IPS DF 4.7 (cell line): ENCODE results near the gene MCF2L2.
"Not testable (repeated sequence)": the region's sequence is repeated elsewhere in the genome, so short reads cannot be mapped to it uniquely, and the experiment has no call there.

Source experiments
- DNase-seq: peaks from one replicate; pipeline ENCODE4 v3.0.0-alpha.2; 2013; ENCODE audit warnings: low spot score; ENCODE audit errors: extremely low read depth

Gene MCF2L2, protein sequence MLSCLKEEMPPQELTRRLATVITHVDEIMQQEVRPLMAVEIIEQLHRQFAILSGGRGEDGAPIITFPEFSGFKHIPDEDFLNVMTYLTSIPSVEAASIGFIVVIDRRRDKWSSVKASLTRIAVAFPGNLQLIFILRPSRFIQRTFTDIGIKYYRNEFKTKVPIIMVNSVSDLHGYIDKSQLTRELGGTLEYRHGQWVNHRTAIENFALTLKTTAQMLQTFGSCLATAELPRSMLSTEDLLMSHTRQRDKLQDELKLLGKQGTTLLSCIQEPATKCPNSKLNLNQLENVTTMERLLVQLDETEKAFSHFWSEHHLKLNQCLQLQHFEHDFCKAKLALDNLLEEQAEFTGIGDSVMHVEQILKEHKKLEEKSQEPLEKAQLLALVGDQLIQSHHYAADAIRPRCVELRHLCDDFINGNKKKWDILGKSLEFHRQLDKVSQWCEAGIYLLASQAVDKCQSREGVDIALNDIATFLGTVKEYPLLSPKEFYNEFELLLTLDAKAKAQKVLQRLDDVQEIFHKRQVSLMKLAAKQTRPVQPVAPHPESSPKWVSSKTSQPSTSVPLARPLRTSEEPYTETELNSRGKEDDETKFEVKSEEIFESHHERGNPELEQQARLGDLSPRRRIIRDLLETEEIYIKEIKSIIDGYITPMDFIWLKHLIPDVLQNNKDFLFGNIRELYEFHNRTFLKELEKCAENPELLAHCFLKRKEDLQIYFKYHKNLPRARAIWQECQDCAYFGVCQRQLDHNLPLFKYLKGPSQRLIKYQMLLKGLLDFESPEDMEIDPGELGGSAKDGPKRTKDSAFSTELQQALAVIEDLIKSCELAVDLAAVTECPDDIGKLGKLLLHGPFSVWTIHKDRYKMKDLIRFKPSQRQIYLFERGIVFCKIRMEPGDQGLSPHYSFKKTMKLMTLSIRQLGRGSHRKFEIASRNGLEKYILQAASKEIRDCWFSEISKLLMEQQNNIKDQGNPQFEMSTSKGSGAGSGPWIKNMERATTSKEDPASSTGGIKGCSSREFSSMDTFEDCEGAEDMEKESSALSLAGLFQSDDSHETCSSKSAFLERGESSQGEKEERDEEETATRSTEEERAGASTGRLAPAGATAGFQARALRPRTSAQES

DNA sequence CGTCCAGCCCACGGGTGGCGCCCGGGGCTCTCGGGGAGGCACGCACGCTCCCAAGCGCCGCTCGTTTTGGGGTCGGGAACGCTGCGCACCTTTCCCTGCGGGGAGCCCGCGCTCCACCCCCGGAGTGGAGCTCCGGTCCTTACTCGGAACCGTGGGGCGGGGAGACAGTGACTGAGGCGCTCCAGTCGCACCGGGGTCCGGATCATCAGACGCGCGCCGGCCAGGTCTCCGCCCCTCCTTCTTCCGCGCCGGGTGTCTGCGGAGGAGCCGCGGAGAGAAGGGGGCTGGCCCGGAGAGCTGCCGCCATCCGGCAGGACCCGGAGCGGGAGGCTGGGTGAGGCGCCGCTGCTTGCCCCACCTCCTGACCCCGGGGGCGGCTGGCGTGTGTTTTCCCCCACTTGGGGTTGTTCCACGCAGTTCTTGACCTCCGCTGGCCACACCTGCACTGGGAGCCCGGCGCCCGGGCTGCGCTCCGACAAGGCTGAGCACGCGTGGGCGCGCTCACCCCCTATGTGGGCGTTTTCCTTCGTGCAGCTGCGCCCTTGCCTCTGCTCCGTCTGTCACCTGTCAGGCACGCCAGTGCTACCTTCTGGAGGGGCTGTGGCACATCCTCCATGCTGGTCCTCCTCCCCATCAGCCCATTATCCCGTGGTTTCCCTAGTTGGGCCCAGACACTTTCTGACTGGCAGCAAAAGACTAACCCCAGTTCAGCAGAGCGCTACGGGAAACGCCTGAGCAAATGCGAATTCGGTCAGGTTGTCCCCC is at the start of gene MCF2L2:
Gene MCF2L2, minus strand, starts transcription at position 173 of the 765 bp plus-strand sequence. CDS start 642 bp downstream, outside the sequence.
- DNase-seq, result no peak

DNA sequence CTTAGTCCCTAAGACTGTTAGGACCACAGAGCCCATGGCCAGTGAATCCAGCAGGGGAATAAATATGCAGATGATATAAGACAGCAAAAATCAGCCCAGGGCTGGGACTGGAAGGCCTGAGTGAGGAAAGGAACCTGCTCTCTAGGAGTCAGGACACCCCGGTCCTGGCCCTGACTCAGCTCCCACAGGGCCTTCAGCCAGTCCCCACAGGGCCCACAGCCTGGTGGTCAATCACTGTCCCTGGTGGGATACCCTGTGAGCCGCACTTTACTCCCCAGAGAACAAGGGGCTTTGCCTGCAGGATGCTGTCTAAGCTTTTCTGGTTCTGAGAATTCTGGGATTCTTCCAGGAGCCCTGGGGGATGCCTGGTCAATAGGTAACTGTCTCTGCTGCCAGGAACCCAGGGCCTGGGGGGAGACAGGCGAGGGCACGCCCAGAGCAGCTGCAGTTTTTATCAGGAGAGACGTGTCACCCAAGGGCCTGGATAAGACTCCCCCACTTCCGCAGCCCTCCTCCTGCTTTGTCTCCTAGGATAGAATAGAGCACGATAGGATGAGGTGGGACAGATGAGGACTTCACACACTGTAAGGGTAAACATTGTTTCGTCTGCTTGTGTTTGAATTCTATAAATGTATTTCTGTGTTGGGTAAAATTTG is 49.5 kb upstream of the MCF2L2 start:
- no peak for DNase-seq

DNA sequence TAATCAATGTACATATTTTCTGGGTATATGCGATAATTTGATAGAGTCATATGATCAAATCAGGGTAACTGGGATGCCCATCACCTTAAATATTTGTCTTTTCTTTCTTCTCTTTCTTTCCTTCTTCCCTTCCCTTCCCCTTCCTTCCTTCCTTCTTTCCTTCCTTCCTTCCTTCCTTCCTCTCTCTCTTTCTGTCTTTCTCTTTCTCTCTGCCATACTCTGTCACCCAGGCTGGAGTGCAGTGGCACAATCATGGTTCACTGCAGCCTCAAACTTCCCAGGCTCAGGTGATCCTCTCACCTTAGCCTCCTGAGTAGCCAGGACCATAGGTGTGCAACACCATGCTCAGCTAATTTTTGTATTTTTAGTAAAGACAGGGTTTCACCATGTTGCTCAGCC is 47.3 kb upstream of the MCF2L2 start:
- not testable (repeated sequence) for DNase-seq

DNA sequence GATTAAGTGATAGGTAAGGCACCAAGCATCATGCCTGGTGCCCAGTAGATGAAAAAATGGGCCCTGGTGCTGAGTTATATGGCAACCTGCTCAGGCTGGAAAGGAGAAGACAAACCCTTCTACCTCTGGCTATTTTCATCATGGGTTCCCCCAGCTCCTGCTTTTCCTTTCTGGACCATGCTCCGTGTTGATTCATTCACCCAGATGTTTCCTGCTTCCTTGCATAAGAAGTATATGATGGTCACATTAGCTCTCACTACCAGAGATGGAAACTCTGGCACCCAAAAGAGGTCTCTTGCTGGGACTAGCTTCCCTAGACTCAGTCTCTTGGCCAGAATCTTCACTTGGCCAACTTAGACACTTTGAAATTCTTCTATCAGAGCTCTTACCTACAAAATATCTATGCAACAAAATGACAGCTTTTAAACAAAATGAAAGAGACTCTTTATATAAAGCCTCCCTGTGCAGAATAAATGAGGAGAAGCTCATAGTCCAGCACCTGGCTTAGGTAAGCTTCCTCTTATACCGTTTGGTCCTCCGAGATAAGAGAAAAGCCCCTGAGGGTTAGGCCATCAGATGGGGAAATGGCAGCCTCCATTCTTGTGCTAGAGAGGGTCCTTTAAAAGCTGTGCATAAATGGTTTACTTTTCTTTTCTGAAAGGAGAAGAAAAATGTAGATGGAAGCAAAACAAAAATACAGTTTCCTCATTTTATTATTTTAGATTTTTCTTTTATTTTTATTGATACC is 46.8 kb upstream of the MCF2L2 start:
- DNase-seq, result no peak

DNA sequence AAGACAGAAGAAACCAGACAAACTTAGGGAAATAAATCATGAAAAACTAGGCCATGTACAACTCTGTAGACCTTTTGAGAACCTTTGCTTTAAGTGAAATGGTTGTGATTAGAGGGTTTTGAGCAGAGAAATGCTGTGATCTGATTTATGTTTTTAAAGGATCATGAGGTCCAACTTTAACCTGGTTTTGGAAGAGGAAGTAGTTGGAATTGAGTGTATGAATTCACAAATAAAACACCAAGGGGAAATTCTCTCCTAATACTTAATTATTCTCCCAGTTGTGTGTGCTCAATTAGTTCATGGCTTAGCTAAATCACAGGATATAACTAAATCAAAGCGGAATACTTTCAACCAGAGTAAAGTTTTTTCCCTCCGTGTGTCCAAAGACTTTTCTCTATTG is 45.5 kb upstream of the MCF2L2 start:
- no peak for DNase-seq

DNA sequence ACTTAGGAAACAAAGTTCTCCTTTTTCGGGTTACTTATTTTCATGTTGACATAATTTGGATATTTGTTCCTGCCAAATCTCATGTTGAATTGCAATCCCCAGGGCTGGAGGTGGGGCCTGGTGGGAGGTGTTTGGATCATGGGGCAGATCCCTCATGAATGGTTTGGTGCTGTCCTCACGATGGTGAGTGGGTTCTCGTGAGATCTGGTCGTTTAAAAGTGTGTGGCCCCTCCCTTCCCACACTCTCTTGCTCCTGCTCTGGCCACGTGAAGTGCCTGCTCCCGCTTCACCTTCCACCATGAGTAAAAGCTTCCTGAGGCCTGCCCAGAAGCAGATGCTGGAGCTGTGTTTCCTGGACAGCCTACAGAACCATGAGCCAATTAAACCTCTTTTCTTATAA is 43.7 kb upstream of the MCF2L2 start:
- no peak for DNase-seq

DNA sequence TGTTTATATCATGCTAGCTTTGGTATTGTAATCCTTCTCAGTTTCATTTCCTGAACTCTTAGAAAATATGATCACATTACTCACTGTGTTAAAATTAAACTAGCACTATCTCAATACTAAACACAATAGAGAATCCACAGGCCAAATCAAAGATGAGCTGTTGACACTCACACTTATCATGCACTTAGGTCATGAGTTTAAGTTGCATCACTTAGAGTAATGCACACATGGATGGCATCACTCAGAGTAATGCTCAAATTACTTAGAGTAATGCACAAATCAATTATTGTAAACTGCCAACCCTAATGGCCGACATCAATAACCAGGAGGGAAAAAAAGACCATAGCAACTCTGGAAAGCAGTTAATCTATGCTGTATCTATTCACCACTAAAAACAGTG is 40.0 kb upstream of the MCF2L2 start:
- DNase-seq, result no peak

DNA sequence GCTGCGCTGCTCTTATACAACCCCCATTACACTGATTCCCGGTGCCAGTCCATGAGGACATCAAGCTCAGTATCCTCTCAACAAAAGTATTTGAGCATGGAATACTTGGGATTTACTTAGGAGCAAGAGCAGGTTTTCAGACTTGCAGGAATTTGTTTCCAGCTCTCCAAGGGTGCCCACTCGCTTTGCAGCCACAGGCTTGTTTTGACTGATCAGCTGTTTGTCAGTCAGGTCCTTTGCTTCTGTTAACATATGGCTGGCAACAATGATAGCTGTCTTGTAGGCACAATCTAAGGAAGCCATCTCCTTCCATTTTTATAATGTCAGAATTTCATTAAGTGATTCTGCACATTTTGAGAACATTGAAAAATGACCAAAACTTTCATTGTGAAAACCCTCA is 38.2 kb upstream of the MCF2L2 start:
- no peak for DNase-seq

DNA sequence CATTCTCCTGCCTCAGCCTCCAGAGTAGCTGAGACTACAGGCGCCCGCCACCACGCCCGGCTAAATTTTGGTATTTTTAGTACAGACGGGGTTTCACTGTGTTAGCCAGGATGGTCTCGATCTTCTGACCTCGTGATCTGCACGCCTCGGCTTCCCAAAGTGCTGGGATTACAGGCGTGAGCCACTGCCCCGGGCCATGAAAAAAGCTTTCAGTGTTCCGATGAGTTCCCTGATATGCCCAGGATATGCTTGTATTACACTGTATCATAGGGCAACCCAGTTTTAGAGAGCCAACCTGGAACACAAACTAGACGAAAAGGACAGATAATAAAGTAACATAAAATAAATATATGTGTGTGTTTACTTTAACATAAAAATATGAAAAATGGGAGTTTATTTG is 37.3 kb upstream of the MCF2L2 start:
- DNase-seq, result not testable (repeated sequence)

DNA sequence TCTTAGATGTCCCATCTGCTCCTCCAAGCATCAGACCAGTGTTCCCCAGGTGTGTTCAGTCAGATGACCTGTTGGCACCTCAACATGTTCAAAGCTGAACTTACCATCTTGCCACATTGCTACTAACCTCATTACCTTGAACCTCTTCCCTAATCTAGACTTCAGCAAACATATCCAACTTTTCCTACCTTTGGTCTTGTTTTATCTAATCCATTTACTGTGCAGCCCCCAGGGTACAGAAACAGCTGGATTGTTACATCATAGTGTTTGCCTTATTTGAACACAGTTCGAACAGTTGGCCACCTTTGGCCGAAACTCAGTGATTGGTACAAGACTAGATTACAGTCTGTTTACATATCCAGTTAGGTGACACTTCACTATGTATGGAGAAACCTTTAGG is 36.1 kb upstream of the MCF2L2 start:
- no peak for DNase-seq

DNA sequence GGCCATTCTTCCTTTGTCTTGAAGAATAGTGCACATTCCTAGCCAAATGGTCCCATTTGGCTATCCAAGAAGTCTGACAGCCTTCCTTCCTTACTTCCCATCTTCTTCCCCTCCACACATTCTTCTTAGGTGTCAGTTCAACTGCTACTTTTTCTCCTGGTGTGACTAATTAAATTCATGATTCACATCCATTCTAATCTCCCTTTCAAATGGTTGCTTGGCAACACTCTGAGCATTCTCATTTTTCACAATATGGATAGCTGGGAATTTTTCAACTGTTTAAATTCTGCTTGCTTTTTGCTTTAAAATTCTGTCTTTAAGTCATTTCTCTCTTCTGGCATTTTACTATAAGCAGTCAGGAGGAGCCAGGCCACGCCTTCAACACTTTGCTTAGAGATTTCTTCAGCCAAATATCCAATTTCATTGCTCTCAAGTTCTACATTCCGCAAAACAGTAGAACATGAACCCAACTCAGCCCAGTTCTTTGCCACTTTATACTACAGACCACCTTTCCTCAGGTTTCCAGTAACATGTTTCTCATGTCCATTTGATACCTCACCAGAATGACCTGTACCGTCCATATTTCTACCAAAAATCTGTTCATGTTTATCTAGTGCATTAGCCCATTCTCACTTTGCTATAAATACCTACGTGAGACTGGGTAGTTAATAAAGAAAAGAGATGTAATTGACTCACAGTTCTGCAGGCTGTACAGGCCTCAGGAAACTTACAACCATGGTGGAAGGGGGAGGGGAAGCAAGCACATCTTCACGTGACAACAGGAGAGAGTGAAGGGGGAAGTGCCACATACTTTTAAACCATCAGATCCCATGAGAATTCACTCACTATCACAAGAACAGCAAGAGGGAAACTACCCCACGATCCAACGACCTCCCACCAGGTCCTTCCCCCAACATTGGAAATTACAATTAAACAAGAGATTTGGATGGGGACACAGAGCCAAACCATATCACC is 31.9 kb upstream of the MCF2L2 start:
- DNase-seq, result no peak

DNA sequence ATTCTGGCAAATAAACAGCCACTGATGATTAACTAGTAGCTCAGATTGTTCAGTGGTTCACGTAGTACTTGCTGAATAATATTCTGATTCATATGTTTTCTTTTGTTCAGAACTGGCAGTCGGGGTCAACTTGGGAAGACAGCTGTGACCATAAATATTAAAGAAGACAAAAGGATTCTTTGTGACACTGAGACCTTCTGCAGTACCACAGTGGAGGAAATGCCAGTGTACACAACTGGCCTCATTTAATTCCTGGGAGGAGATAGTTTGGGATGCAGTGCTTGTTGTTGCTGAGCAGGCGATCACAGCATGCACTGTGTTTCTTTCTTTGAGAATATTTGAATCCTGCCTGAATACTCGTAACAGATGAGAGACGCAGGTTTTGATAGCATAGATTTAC is 26.7 kb upstream of the MCF2L2 start:
- DNase-seq, result no peak

DNA sequence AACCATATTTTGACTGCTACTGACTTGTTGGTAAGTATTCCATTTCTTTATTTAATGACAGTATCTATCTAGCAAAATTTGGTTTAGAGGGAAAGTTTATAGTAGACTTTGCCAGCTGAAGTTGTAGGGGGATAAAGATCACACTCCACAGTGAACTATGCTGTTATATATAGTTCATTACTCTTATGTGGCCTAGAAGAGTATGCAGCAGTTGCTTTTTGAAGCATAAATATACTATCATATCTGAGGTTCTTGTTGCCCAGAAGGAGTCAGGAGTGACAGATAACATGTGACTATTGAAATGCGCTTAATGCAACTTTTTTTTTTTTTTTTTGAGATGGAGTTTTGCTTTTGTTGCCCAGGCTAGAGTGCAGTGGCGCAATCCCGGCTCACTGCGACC is 25.6 kb upstream of the MCF2L2 start:
- DNase-seq, result no peak

DNA sequence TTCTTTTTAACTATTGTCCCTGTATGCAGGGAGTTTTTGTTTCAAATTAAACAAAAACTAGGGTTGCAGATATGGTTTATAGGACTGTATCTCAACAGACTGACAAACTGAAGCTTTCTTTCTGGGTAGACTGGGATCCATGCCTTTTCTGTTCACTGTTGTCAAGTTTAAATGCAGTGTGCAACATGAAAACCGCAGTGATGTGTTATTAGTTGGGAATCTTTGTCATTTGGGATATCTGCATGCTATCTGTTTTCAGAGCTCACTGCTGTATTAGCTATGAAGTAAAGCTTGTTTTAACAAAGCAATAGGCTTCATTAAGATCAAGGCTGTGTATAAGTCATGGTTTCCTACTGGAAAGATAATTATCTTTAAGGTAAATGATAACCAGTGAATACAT is 21.4 kb upstream of the MCF2L2 start:
- no peak for DNase-seq

DNA sequence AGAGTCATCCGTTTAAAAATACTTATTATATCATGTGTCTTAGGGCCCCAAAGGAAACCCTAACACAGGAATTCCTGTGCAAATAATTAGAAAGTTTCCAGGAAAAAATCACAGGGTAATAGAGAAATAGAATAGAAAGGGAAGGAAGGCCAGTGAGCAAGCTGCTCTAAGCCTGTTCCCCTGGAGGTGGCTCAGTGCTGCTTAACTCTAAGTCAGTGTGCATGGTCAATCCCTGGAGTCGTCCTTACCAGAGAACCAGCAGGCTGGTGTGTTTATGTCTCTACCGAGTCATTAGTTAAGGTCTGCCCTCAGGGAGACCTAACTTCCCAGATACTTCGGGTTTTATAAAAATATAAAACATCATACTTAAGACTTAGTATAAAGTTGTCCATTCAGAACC is 21.0 kb upstream of the MCF2L2 start:
- no peak for DNase-seq

DNA sequence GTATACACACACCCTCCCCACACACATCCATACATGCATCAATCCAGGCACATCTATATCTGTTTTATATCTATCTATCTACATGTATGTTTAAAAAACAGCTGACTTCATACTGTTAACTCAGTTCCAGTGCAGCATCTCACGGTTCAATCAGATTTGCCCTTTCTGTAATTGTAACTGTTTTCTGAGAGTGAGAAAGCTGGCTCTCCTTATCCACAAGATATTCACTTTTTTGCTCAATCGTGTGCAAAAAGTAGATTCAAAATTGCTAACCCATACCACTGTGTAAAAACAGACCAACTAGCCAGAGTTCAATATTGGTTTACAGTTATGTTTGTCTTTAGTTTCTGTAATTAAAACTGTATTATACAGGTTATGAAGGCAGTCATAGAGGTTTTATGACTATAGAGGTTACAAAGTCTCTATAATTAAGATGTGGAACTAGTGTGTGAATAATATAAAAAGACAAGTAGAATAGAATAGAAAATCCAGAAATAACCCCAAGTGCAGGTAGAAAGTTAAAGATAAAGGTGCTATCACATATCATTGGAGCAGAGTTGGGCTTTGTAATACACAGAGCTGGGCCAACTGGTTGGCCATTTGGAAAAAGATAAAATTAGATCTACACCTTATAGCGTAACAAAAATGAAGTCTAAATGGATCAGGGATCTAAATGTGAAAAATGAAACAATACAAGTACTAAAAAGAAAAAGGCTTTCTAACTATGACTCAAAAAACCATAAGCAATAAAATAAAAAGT is 20.1 kb upstream of the MCF2L2 start:
- DNase-seq, result no peak

DNA sequence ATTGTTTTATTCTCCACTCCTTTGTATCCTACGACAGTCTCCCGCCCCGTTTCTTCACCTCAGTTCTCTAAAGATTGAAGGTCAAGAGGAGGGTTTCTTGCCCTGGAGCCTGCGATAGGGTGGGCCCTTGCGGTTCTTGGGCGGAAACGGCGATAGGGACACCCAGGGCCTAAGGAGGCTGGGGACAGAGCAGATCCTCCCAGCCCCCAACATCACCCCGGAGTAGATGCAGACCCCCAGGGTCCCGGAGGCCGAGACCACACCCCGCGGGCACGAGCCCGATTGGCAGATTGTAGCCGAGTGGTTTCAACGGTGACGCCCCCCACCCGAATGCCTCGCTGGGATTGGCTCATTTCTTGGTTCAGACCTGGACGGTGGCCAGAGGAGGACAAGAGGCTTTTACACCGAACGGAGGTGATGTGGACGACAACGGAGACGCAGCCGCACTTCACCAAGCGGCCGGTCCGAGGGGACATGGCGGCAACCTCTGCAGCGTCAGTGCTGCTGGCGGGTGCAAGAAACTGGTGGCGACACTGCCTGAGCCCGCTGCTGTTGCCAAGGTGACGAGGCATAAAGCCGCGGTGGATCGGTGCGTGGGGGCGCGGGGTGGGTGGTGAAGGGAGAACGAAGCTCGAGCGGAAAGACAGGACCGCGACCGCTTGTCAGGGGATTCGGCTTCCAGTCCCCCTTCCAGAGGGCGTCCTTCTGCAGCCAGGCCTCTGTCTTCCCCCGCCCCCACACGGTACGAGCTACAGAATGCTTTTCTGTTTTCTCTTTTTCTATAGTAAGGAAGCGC is 19.0 kb upstream of the MCF2L2 start:
- DNase-seq, result peak; percentile 93
